Thyroid gland (tissue), 4 donors: Measurements from ENCODE around the gene GPC5.

Experiments used
- POLR2A ChIP-seq, 2 donors: fragments of 450-650 bp; IDR thresholded peaks; one replicate each; pipeline ENCODE4 v1.6.1; 2017; ENCODE audit warnings: antibody characterized with exemption in 2 of 2, mild to moderate bottlenecking in 2 of 2, moderate library complexity in 1 of 2
- TF ChIP-seq, protein P1 (sequence below), 6 experiments: fragments of 200-600 bp in 3 of 6; fragments of 450-650 bp in 3 of 6; sonication (generic) in 3 of 6; IDR thresholded peaks; one replicate each; pipeline ENCODE4 v1.5.1; 2016 to 2019; ENCODE audit warnings: antibody characterized with exemption in 6 of 6, mild to moderate bottlenecking in 2 of 6, inconsistent platforms in 1 of 6, moderate library complexity in 1 of 6

DNA sequence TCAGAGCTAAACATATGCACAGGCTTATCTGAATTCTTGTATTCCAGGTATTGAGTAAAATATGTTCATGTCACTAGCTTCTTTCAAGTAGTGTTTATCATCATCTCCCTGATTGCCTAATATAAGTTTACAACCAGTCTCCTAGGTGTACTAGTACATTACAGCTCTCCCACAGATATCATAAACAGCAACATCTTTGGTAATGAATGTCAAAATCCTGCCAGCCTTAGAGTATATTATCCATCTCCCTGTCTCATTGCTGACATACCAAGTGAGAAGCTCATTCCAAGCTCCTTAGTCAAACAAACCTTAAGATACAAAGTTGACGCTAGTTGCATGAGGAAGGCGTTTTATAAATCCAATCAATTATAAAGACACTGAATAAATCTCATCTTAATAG is 1139.0 kb downstream of the GPC5 start:
- TF ChIP-seq, protein P1, sequence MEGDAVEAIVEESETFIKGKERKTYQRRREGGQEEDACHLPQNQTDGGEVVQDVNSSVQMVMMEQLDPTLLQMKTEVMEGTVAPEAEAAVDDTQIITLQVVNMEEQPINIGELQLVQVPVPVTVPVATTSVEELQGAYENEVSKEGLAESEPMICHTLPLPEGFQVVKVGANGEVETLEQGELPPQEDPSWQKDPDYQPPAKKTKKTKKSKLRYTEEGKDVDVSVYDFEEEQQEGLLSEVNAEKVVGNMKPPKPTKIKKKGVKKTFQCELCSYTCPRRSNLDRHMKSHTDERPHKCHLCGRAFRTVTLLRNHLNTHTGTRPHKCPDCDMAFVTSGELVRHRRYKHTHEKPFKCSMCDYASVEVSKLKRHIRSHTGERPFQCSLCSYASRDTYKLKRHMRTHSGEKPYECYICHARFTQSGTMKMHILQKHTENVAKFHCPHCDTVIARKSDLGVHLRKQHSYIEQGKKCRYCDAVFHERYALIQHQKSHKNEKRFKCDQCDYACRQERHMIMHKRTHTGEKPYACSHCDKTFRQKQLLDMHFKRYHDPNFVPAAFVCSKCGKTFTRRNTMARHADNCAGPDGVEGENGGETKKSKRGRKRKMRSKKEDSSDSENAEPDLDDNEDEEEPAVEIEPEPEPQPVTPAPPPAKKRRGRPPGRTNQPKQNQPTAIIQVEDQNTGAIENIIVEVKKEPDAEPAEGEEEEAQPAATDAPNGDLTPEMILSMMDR (IDR thresholded peaks at IDR 0.05): no peak
- no peak for TF ChIP-seq POLR2A (IDR thresholded peaks at IDR 0.05)
